ENCODE data around the gene XPR1.

Gene XPR1

DNA sequence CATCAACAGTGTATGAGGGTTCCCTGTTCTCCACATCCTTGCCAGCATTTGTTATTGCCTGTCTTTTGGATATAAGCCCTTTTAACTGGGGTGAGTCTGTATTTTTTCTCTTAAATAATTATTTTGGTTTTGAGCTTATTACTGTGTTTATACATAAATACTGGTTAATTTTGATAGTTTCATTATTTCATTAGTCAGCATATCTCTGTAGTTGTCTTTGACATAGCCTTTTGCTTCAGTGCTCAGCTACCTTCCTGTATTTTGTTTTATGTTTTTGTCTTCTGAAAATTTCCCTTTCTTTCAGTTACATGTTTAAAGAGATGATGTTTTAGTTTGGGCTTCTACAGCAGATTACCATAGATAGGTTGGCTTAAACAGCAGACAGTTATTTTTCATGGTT is 138.1 kb downstream of the XPR1 start:
- Histone ChIP-seq H3K9ac (ENCODE audit: low read length) (no peak overlapping the region), H3K27me3 (ENCODE audit: insufficient read depth, low read length, poor library complexity) (no peaks in the 10 kb centered on the region), H2AK5ac (ENCODE audit: low read length) (no peak overlapping the region), H3K56ac (ENCODE audit: low read length) (no peak overlapping the region), H2BK120ac (ENCODE audit: low read depth, low read length) (no peak overlapping the region), H3K79me1 (ENCODE audit: low read length) (no peaks in the 10 kb centered on the region), H3K23ac (ENCODE audit: low read length) (no peak overlapping the region), H3K4me1 (ENCODE audit: control insufficient read depth, low read depth, low read length) (no peaks in the 10 kb centered on the region), H2BK5ac (ENCODE audit: low read length) (no peak overlapping the region), H3K79me2 (ENCODE audit: control insufficient read depth, insufficient read depth, low read length) (no peaks in the 10 kb centered on the region), H4K8ac (ENCODE audit: low read depth, low read length) (no peak overlapping the region), H3K4me2 (ENCODE audit: low read length) (no peak overlapping the region), H3K18ac (ENCODE audit: low read length) (no peak overlapping the region), H3K36me3 (ENCODE audit: control insufficient read depth, insufficient read depth, low read length) (no peaks in the 10 kb centered on the region), H4K5ac (ENCODE audit: low read length) (no peak overlapping the region), H2BK15ac (replicated peaks; ENCODE audit: low read depth) (no peak overlapping the region), H3K4ac (ENCODE audit: low read depth, low read length) (no peak overlapping the region), H3K27ac (ENCODE audit: low read depth, low read length) (no peak overlapping the region), H3K4me3 (ENCODE audit: low read length) (no peak overlapping the region)
- no peak for DNase-seq

DNA sequence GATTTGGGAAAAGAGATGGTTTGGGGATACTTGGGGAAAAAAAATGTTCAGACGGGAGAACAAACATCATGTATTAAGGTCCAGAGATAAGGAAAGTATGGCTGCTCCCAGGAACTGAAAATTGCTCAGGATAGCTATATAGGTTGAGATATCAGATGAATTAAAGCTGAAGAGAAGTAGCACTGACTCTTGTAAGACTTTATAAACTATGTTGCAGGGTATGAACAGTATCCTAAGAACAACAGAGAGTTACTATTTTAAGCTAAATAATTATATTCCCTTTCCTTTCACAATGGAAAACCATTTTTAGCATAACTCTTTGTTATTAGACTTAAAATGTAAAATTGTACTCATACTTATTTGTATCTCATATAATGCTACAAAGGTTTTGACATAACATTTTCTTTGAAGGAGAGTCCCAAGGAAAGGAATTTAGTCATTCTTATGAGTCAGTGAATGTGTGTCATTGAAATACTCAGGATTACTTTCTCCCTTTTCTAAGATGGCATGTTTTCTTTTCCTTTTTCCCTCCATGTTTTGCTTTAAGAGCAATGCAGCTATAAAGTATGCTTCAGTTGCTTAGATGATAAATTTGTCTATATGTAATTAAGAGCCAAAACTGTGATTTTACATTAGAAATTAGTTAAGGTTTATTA is 141.5 kb downstream of the XPR1 start:
- Histone ChIP-seq H3K4me3 (ENCODE audit: low read length) (no peak overlapping the region), H3K4me2 (ENCODE audit: low read length) (no peak overlapping the region), H3K4me1 (ENCODE audit: control insufficient read depth, low read depth, low read length) (no peaks in the 10 kb centered on the region), H2BK120ac (ENCODE audit: low read depth, low read length) (no peak overlapping the region), H3K23ac (ENCODE audit: low read length) (no peak overlapping the region), H3K79me1 (ENCODE audit: low read length) (no peaks in the 10 kb centered on the region), H3K27me3 (ENCODE audit: insufficient read depth, low read length, poor library complexity) (no peaks in the 10 kb centered on the region), H3K27ac (ENCODE audit: low read depth, low read length) (no peak overlapping the region), H2BK15ac (replicated peaks; ENCODE audit: low read depth) (no peak overlapping the region), H3K9ac (ENCODE audit: low read length) (no peak overlapping the region), H2AK5ac (ENCODE audit: low read length) (no peak overlapping the region), H3K4ac (ENCODE audit: low read depth, low read length) (no peak overlapping the region), H3K36me3 (ENCODE audit: control insufficient read depth, insufficient read depth, low read length) (no peaks in the 10 kb centered on the region), H2BK5ac (ENCODE audit: low read length) (no peak overlapping the region), H3K56ac (ENCODE audit: low read length) (no peak overlapping the region), H3K18ac (ENCODE audit: low read length) (no peak overlapping the region), H4K8ac (ENCODE audit: low read depth, low read length) (no peak overlapping the region), H4K5ac (ENCODE audit: low read length) (no peak overlapping the region), H3K79me2 (ENCODE audit: control insufficient read depth, insufficient read depth, low read length) (no peaks in the 10 kb centered on the region)
- 100% methylated on average over 1 of the region's 1 CpG for WGBS (ENCODE audit: extremely low coverage, insufficient coverage, low lambda C conversion rate)
- peak; percentile 6 for DNase-seq

DNA sequence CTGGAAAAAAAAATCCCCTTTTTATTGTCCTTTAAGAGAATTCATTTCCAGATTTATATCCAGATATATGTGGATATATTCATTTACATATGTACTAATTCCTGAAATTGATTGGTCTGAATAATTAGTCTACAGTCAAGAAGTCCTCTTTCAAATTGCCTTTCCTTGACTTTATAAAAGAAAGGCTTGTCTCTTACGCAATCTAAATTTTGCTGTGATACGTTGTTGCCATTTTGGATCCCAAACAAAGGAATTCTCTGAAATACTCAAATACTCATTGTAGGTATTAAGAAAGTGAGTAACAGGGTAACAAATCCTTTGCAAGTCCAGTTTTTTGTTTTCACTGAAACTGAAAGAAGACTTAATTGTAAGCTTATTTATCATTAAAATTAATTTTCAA is 144.0 kb downstream of the XPR1 start:
- Histone ChIP-seq H3K18ac (ENCODE audit: low read length) (no peak overlapping the region), H3K4ac (ENCODE audit: low read depth, low read length) (no peak overlapping the region), H2BK120ac (ENCODE audit: low read depth, low read length) (no peak overlapping the region), H3K79me2 (ENCODE audit: control insufficient read depth, insufficient read depth, low read length) (no peaks in the 10 kb centered on the region), H3K4me1 (ENCODE audit: control insufficient read depth, low read depth, low read length) (no peaks in the 10 kb centered on the region), H3K23ac (ENCODE audit: low read length) (no peak overlapping the region), H4K5ac (ENCODE audit: low read length) (no peak overlapping the region), H3K27me3 (ENCODE audit: insufficient read depth, low read length, poor library complexity) (no peaks in the 10 kb centered on the region), H3K79me1 (ENCODE audit: low read length) (no peaks in the 10 kb centered on the region), H2AK5ac (ENCODE audit: low read length) (no peak overlapping the region), H2BK15ac (replicated peaks; ENCODE audit: low read depth) (no peak overlapping the region), H3K4me3 (ENCODE audit: low read length) (no peak overlapping the region), H3K9ac (ENCODE audit: low read length) (no peak overlapping the region), H3K4me2 (ENCODE audit: low read length) (no peak overlapping the region), H3K36me3 (ENCODE audit: control insufficient read depth, insufficient read depth, low read length) (no peaks in the 10 kb centered on the region), H3K56ac (ENCODE audit: low read length) (no peak overlapping the region), H4K8ac (ENCODE audit: low read depth, low read length) (no peak overlapping the region), H3K27ac (ENCODE audit: low read depth, low read length) (no peak overlapping the region), H2BK5ac (ENCODE audit: low read length) (no peak overlapping the region)
- DNase-seq = no peak
- WGBS (ENCODE audit: extremely low coverage, insufficient coverage, low lambda C conversion rate) = no CpG with 5 or more reads among the region's 2 CpGs

DNA sequence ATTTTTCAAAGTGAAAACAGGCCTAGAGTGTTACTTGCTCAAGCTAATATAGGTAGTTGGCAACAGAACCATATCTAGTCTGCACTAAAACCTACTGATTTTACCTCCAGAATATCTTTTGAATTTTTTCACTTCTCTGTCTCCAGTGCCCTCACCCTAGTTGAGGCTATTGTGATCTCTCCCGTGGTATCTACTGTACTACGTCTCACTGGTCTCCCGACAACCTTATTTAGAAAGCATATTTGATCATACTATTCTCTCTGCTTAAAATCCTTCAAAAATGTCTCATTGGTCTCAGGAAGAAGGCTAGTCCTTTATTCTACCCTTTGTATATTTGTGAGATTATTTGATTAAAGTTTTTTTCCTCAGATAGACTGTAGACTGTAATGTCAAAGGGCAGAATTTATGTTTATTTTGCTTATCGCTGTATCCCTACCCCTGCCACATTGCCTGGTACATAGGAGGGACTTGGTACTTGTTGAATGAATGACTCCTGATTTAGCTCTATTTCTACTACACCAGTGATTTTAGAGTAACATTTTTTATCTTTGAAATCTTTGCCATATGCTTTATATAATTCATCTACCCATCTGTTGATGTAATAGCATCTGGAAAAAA is 145.4 kb downstream of the XPR1 start:
- Histone ChIP-seq H3K36me3 (ENCODE audit: control insufficient read depth, insufficient read depth, low read length) (no peaks in the 10 kb centered on the region), H2BK5ac (ENCODE audit: low read length) (no peak overlapping the region), H3K27ac (ENCODE audit: low read depth, low read length) (no peak overlapping the region), H3K4ac (ENCODE audit: low read depth, low read length) (no peak overlapping the region), H3K4me2 (ENCODE audit: low read length) (no peak overlapping the region), H3K9ac (ENCODE audit: low read length) (no peak overlapping the region), H2AK5ac (ENCODE audit: low read length) (no peak overlapping the region), H3K79me1 (ENCODE audit: low read length) (no peaks in the 10 kb centered on the region), H2BK120ac (ENCODE audit: low read depth, low read length) (no peak overlapping the region), H2BK15ac (replicated peaks; ENCODE audit: low read depth) (no peak overlapping the region), H3K4me1 (ENCODE audit: control insufficient read depth, low read depth, low read length) (no peaks in the 10 kb centered on the region), H3K56ac (ENCODE audit: low read length) (no peak overlapping the region), H3K79me2 (ENCODE audit: control insufficient read depth, insufficient read depth, low read length) (no peaks in the 10 kb centered on the region), H4K5ac (ENCODE audit: low read length) (no peak overlapping the region), H3K27me3 (ENCODE audit: insufficient read depth, low read length, poor library complexity) (no peaks in the 10 kb centered on the region), H3K18ac (ENCODE audit: low read length) (no peak overlapping the region), H4K8ac (ENCODE audit: low read depth, low read length) (no peak overlapping the region), H3K23ac (ENCODE audit: low read length) (no peak overlapping the region), H3K4me3 (ENCODE audit: low read length) (no peak overlapping the region)
- DNase-seq = no peak
- WGBS (ENCODE audit: extremely low coverage, insufficient coverage, low lambda C conversion rate) = no CpG with 5 or more reads among the region's 4 CpGs

DNA sequence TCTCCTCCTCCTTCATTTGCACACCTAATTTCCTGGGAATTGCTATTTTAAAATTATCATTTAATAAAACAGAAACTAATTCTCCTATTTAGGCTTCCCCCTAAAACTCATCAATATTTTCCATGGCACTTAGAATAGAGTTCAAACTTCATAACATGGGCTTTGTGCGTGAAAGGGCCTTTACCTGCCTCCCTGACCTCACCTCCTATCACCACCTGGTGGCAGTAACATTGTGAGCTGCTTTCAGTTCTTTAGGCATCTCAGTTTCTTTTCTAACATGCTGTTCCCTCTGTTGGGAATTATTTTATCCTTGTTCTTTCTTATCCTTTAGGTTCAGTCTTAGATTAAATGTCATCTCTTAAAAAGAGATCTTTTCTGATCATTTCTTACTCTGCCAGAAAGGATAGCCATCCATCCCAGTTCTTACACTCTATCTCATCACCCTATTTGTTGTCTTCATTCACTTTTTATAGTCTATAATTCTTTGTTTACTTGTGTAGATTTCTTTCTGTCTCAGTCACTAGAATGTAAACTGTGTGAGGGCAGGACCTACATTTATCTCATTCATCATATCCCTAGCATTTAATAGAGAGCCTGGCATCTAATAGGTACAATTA is 147.1 kb downstream of the XPR1 start:
- Histone ChIP-seq H4K8ac (ENCODE audit: low read depth, low read length) (no peak overlapping the region), H3K23ac (ENCODE audit: low read length) (no peak overlapping the region), H3K4me1 (ENCODE audit: control insufficient read depth, low read depth, low read length) (no peaks in the 10 kb centered on the region), H4K5ac (ENCODE audit: low read length) (no peak overlapping the region), H3K79me1 (ENCODE audit: low read length) (no peaks in the 10 kb centered on the region), H3K9ac (ENCODE audit: low read length) (no peak overlapping the region), H3K56ac (ENCODE audit: low read length) (no peak overlapping the region), H3K79me2 (ENCODE audit: control insufficient read depth, insufficient read depth, low read length) (no peaks in the 10 kb centered on the region), H3K4me2 (ENCODE audit: low read length) (no peak overlapping the region), H3K36me3 (ENCODE audit: control insufficient read depth, insufficient read depth, low read length) (no peaks in the 10 kb centered on the region), H2AK5ac (ENCODE audit: low read length) (no peak overlapping the region), H3K27me3 (ENCODE audit: insufficient read depth, low read length, poor library complexity) (no peaks in the 10 kb centered on the region), H3K4me3 (ENCODE audit: low read length) (no peak overlapping the region), H2BK5ac (ENCODE audit: low read length) (no peak overlapping the region), H2BK15ac (replicated peaks; ENCODE audit: low read depth) (no peak overlapping the region), H2BK120ac (ENCODE audit: low read depth, low read length) (no peak overlapping the region), H3K18ac (ENCODE audit: low read length) (no peak overlapping the region), H3K4ac (ENCODE audit: low read depth, low read length) (no peak overlapping the region), H3K27ac (ENCODE audit: low read depth, low read length) (no peak overlapping the region)
- peak; percentile 46 for DNase-seq
- no CpG with 5 or more reads among the region's 1 CpG for WGBS (ENCODE audit: extremely low coverage, insufficient coverage, low lambda C conversion rate)

All from mesendoderm (in vitro differentiated cells).